Adrenal gland (tissue), 5 donors: ENCODE measurements around the gene NUDT2.

Experiments
- POLR2A ChIP-seq, 2 donors: fragments of 450-650 bp; IDR thresholded peaks; one replicate each; pipeline ENCODE4 v1.6.1; 2017; ENCODE audit warnings: antibody characterized with exemption in 2 of 2, mild to moderate bottlenecking in 2 of 2, moderate library complexity in 1 of 2
- TF ChIP-seq, protein P1 (sequence below), 6 experiments: fragments of 450-650 bp in 4 of 6; fragments of 200-600 bp in 2 of 6; sonication (generic) in 1 of 6; IDR thresholded peaks; 1 replicate in 5 of 6; 2 replicates in 1 of 6; pipeline versions ENCODE4 v1.5.1 to v1.8.0; 2016 to 2021; ENCODE audit warnings: antibody characterized with exemption in 6 of 6, mild to moderate bottlenecking in 2 of 6, moderate library complexity in 1 of 6
- donor health status: DM: no; HTN: no; CAD: no.

- no peak for TF ChIP-seq POLR2A (IDR thresholded peaks at IDR 0.05)
- TF ChIP-seq, protein P1, sequence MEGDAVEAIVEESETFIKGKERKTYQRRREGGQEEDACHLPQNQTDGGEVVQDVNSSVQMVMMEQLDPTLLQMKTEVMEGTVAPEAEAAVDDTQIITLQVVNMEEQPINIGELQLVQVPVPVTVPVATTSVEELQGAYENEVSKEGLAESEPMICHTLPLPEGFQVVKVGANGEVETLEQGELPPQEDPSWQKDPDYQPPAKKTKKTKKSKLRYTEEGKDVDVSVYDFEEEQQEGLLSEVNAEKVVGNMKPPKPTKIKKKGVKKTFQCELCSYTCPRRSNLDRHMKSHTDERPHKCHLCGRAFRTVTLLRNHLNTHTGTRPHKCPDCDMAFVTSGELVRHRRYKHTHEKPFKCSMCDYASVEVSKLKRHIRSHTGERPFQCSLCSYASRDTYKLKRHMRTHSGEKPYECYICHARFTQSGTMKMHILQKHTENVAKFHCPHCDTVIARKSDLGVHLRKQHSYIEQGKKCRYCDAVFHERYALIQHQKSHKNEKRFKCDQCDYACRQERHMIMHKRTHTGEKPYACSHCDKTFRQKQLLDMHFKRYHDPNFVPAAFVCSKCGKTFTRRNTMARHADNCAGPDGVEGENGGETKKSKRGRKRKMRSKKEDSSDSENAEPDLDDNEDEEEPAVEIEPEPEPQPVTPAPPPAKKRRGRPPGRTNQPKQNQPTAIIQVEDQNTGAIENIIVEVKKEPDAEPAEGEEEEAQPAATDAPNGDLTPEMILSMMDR (IDR thresholded peaks at IDR 0.05) = no peak
Observed at GRCh38 chr9:34374339-34374738, 45.0 kb downstream of the NUDT2 start.
